BJ (cell line): Measurements from ENCODE around the gene STK32B. TPM values are rescaled to one million over a fixed set of nuclear protein-coding genes. Genes with fewer than 3 reads are reported as not detected.

Experiments
- CTCF ChIA-PET: fragments of 350-600 bp; formaldehyde crosslinking; extraction: SDS; loops from one replicate; lab custom pipeline; 2021; ENCODE audit warnings: antibody characterized with exemption, inconsistent platforms; lab: Yijun Ruan, JAX
- POLR2A ChIA-PET: fragments of 300-600 bp; sonication (Branson Sonifier 250); formaldehyde crosslinking; extraction: SDS; loops from one replicate; lab custom pipeline; 2021; ENCODE audit warnings: antibody characterized with exemption; lab: Charles Lee
- DNase-seq: peaks from one replicate; pipeline ENCODE4 v3.0.0-alpha.2; 2011; ENCODE audit warnings: low read depth
- H3K27me3 ChIP-seq: 2 replicates; pipeline ENCODE4 v1.6.0; 2011; ENCODE audit warnings: low read length; ENCODE audit not compliant: control insufficient read depth, insufficient read depth
- H3K36me3 ChIP-seq: 2 replicates; pipeline ENCODE4 v1.5.1; 2011; ENCODE audit warnings: low read length; ENCODE audit not compliant: control insufficient read depth, insufficient read depth
- H3K4me3 ChIP-seq: 2 replicates; pipeline ENCODE4 v1.5.1; 2011; ENCODE audit warnings: low read depth, mild to moderate bottlenecking, control low read depth, low read length
- polyA plus RNA-seq: library from polyadenylated mRNA; depleted of rRNA; stranded (reverse); fragments of >200 nt; gene quantifications from 2 replicates; pipeline ENCODE4 v1.2.3, GENCODE V29; 2011
- TF ChIP-seq, protein P1 (sequence below): IDR thresholded peaks from 2 replicates; pipeline ENCODE4 v1.5.1; 2011; ENCODE audit warnings: low read depth, mild to moderate bottlenecking, control low read depth, inconsistent platforms, low read length, moderate library complexity; ENCODE audit not compliant: insufficient read depth

STK32B gene
- polyA plus RNA-seq, 1 experiment: 11.2 TPM

DNA sequence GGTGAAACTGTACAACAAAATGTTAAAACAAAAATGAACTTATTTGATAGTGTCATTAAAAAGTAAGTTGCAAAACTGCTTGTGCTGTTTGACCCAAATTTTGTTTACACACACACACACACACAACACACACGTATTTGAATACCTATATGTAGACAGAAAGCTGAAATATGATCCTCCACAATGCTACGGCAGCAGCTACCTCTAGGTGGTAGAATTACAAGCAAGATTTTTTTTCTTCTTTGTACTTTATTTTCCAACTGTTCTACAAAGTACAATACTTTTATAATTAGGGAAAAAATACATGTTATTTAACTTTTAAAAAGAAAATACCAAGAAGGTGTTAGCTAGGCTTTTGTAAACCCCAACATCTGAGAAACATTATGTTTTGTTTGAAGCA is 33.2 kb upstream of the STK32B start:
- POLR2A ChIA-PET: no interaction called here
- DNase-seq: no peak

GRCh38 chr4:5018603-5019002 is 32.7 kb upstream of the STK32B start:
- TF ChIP-seq, protein P1, sequence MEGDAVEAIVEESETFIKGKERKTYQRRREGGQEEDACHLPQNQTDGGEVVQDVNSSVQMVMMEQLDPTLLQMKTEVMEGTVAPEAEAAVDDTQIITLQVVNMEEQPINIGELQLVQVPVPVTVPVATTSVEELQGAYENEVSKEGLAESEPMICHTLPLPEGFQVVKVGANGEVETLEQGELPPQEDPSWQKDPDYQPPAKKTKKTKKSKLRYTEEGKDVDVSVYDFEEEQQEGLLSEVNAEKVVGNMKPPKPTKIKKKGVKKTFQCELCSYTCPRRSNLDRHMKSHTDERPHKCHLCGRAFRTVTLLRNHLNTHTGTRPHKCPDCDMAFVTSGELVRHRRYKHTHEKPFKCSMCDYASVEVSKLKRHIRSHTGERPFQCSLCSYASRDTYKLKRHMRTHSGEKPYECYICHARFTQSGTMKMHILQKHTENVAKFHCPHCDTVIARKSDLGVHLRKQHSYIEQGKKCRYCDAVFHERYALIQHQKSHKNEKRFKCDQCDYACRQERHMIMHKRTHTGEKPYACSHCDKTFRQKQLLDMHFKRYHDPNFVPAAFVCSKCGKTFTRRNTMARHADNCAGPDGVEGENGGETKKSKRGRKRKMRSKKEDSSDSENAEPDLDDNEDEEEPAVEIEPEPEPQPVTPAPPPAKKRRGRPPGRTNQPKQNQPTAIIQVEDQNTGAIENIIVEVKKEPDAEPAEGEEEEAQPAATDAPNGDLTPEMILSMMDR: no peak
- Histone ChIP-seq H3K36me3 (no peaks in the 10 kb centered on the region), H3K27me3 (peaks cover 10% of the 10 kb centered on the region), H3K4me3 (no peak overlapping the region)
- no peak for DNase-seq
- ChIA-PET CTCF (interaction anchor here (1.5 to 1.6 kb wide), 2 partner anchors 9 to 17 kb away, joined by 3 read pairs; no protein-coding TSS in a partner anchor), POLR2A (no interaction called here)

More for the DNA sequence above, 33.2 kb upstream of the STK32B start:
- H3K27me3 ChIP-seq: peaks cover 10% of the 10 kb centered on the region
- TF ChIP-seq, protein P1: peak; percentile 24; the same call in 1 of the 2 replicates
- H3K4me3 ChIP-seq: no peak overlapping the region
- no peaks in the 10 kb centered on the region for H3K36me3 ChIP-seq
- CTCF ChIA-PET: interaction anchor here (1.5 to 1.6 kb wide), 2 partner anchors 10 to 17 kb away, joined by 3 read pairs; no protein-coding TSS in a partner anchor

GRCh38 chr4:5019274-5019673 is 32.0 kb upstream of the STK32B start, which contains the start of gene CYTL1:
CYTL1 (minus strand) TSS chr4:5019458; CDS start chr4:5019445, 13 bp downstream.
- DNase-seq: no peak
- ChIA-PET POLR2A (no interaction called here), CTCF (no interaction called here)
- TF ChIP-seq, protein P1: no peak
- no peak within 1 kb of the TSS for H3K4me3 ChIP-seq
- peaks cover 10% of the 10 kb centered on the region for H3K27me3 ChIP-seq
- H3K36me3 ChIP-seq: no peaks in the 10 kb centered on the region

DNA sequence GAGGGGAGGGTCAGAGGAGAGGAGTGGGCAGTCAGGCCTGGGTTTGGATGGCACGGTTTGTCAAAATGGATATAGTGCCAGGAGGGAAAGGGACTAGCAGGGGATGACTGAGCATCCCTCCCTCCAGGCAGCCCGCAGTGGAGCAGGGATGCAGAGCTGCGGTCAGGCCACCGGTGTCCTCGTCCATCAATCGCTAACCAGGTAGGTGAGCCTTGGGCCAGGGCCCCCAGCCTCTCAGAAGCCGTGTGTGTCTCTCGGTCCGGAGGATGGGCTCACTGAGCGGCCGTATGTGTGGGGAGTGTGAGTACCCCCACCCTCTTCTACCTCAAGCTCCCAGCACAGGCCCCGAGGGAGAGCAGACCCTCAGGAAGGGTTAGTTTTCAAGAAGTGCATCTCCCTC is 31.5 kb upstream of the STK32B start:
- ChIA-PET CTCF (no interaction called here), POLR2A (no interaction called here)
- H3K4me3 ChIP-seq: no peak overlapping the region
- no peaks in the 10 kb centered on the region for H3K36me3 ChIP-seq
- TF ChIP-seq, protein P1: no peak
- no peak for DNase-seq
- peaks cover 14% of the 10 kb centered on the region for H3K27me3 ChIP-seq

DNA sequence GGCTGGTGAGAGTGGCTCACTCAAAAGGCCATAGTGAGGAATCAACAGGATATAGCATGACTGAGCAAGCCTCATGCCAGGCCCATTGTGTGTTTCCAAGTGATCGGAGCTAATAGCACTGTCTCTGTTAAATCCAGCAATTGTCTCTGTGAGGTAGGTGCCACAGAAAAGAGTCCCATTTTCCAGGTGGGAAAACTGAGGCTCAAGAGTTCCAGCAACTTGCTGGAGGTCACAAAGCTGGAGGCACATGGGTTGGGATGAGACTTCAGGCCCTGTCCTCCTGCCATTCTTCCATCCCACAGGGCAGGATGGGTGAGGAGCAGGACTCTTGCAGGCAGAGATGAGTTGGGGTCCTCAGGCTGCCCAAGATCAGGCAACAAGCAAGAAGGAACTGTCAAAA is 30.9 kb upstream of the STK32B start:
- peaks cover 13% of the 10 kb centered on the region for H3K27me3 ChIP-seq
- TF ChIP-seq, protein P1: no peak
- no peak overlapping the region for H3K4me3 ChIP-seq
- no peak for DNase-seq
- CTCF ChIA-PET: interaction anchor here (1.0 kb wide), 1 partner anchor 11 kb away, joined by 3 read pairs; no protein-coding TSS in a partner anchor
- POLR2A ChIA-PET: no interaction called here
- no peaks in the 10 kb centered on the region for H3K36me3 ChIP-seq
